ENCODE data around the gene SLC44A3.
A peak's percentile ranks its signal among the peaks of the same experiment; 100 is the strongest.

Gene SLC44A3

GRCh38 chr1:94925561-94926125 is 105.5 kb downstream of the SLC44A3 start (continued):
- 0 out of 2 replicates have a peak, but pooled peaks have one; percentile 33 for TF ChIP-seq BCL11B (tag by site-specific recombination; IDR thresholded peaks at IDR 0.05; ENCODE audit: low read depth)
- no peak for TF ChIP-seq ZNF184 (tag by site-specific recombination; IDR thresholded peaks at IDR 0.05)
- TF ChIP-seq ZNF114 (tag by site-specific recombination; IDR thresholded peaks at IDR 0.05) = no peak
- peak; percentile 77 for TF ChIP-seq ATF2 (tag by site-specific recombination; IDR thresholded peaks at IDR 0.05; ENCODE audit: low read depth)
- TF ChIP-seq ZNF501 (tag by site-specific recombination; IDR thresholded peaks at IDR 0.05) = 0 out of 2 replicates have a peak, but pooled peaks have one; percentile 23
- no peak for TF ChIP-seq ZBTB20 (tag by site-specific recombination; IDR thresholded peaks at IDR 0.05)
- TF ChIP-seq ZNF529 (tag by site-specific recombination; IDR thresholded peaks at IDR 0.05; ENCODE audit: insufficient replicate concordance) = no peak
- no peak for TF ChIP-seq ZNF776 (tag by site-specific recombination; IDR thresholded peaks at IDR 0.05; ENCODE audit: borderline replicate concordance)
- peak; percentile 83; the same call in 1 of the 2 replicates for TF ChIP-seq ZEB2 (tag by site-specific recombination; IDR thresholded peaks at IDR 0.05)
- TF ChIP-seq ZSCAN4 (tag by site-specific recombination; IDR thresholded peaks at IDR 0.05) = 0 out of 2 replicates have a peak, but pooled peaks have one; percentile 7
- TF ChIP-seq ZBTB1 (tag by site-specific recombination; IDR thresholded peaks at IDR 0.05) = no peak
- TF ChIP-seq ZNF449 (tag by site-specific recombination; IDR thresholded peaks at IDR 0.05) = peak; percentile 20; the same call in 1 of the 2 replicates
- TF ChIP-seq IKZF3 (tag by site-specific recombination; IDR thresholded peaks at IDR 0.05) = peak; percentile 83
- TF ChIP-seq ZNF473 (tag by site-specific recombination; IDR thresholded peaks at IDR 0.05) = no peak
- no peak for TF ChIP-seq ZNF221 (tag by site-specific recombination; IDR thresholded peaks at IDR 0.05; ENCODE audit: borderline replicate concordance)
- TF ChIP-seq CTCF (tag by site-specific recombination; IDR thresholded peaks at IDR 0.05) = 0 out of 2 replicates have a peak, but pooled peaks have one; percentile 37
- TF ChIP-seq ZNF561 (tag by site-specific recombination; IDR thresholded peaks at IDR 0.05; ENCODE audit: borderline replicate concordance) = peak; percentile 81
- TF ChIP-seq ZNF138 (tag by site-specific recombination; IDR thresholded peaks at IDR 0.05; ENCODE audit: borderline replicate concordance) = no peak
- peak; percentile 42; the same call in 1 of the 2 replicates for TF ChIP-seq ZNF24 (tag by site-specific recombination; IDR thresholded peaks at IDR 0.05)
- TF ChIP-seq PRDM10 (tag by site-specific recombination; IDR thresholded peaks at IDR 0.05) = peak; percentile 83
- no peak for TF ChIP-seq ZNF362 (tag by site-specific recombination; IDR thresholded peaks at IDR 0.05)
- peak; percentile 77 for TF ChIP-seq ZNF629 (tag by site-specific recombination; IDR thresholded peaks at IDR 0.05)
- TF ChIP-seq ZNF398 (tag by site-specific recombination; IDR thresholded peaks at IDR 0.05) = peak; percentile 93
- TF ChIP-seq ZSCAN30 (tag by site-specific recombination; IDR thresholded peaks at IDR 0.05) = 0 out of 2 replicates have a peak, but pooled peaks have one; percentile 52
